Astrocyte (in vitro differentiated cells and primary cell): ENCODE measurements around the gene MUC6. TPM values are rescaled to one million over a fixed set of nuclear protein-coding genes. Genes with fewer than 3 reads are reported as not detected.

ENCODE experiments used
- DNase-seq: peaks from one replicate; pipeline ENCODE4 v3.0.0-alpha.2; 2010; ENCODE audit warnings: low read depth
- FAIRE-seq: peaks from 2 replicates; lab custom pipeline; 2011; peaks lifted over from hg19 to GRCh38; lab: Jason Lieb, UNC
- H2AFZ ChIP-seq: 2 replicates; pipeline ENCODE4 v1.6.0; 2012; ENCODE audit warnings: low read depth, low read length, inconsistent platforms
- H3K27ac ChIP-seq: 2 replicates; pipeline ENCODE4 v1.5.1; 2011; ENCODE audit warnings: low read depth, low read length, inconsistent platforms
- H3K27me3 ChIP-seq: 2 replicates; pipeline ENCODE4 v1.6.0; 2011; ENCODE audit warnings: low read length, inconsistent platforms; ENCODE audit not compliant: insufficient read depth
- H3K36me3 ChIP-seq: 2 replicates; pipeline ENCODE4 v1.5.1; 2011; ENCODE audit warnings: low read length, inconsistent platforms; ENCODE audit not compliant: insufficient read depth
- H3K4me1 ChIP-seq: 2 replicates; pipeline ENCODE4 v1.5.1; 2011; ENCODE audit warnings: low read length, inconsistent platforms; ENCODE audit not compliant: insufficient read depth
- H3K4me2 ChIP-seq: 2 replicates; pipeline ENCODE4 v1.6.0; 2012; ENCODE audit warnings: low read length, inconsistent platforms
- H3K4me3 ChIP-seq: 2 replicates; pipeline ENCODE4 v1.5.1; 2011; ENCODE audit warnings: low read depth, mild to moderate bottlenecking, low read length, inconsistent platforms; ENCODE audit not compliant: insufficient read depth
- H3K79me2 ChIP-seq: 2 replicates; pipeline ENCODE4 v1.6.0; 2012; ENCODE audit warnings: mild to moderate bottlenecking, low read length, inconsistent platforms; ENCODE audit not compliant: insufficient read depth
- H3K9ac ChIP-seq: 2 replicates; pipeline ENCODE4 v1.6.0; 2012; ENCODE audit warnings: mild to moderate bottlenecking, low read length, inconsistent platforms
- H3K9me3 ChIP-seq: 2 replicates; pipeline ENCODE4 v1.5.1; 2012; ENCODE audit warnings: low read depth, mild to moderate bottlenecking, low read length, inconsistent platforms; ENCODE audit not compliant: insufficient read depth
- H4K20me1 ChIP-seq: 2 replicates; pipeline ENCODE4 v1.6.0; 2012; ENCODE audit warnings: low read length, inconsistent platforms; ENCODE audit not compliant: insufficient read depth
- H3K27ac Mint-ChIP-seq: one replicate; pipeline ENCODE4 v1.8.0; 2021; ENCODE audit warnings: mild to moderate bottlenecking, mixed read lengths; ENCODE audit not compliant: unreplicated experiment
- H3K27me3 Mint-ChIP-seq: one replicate; pipeline ENCODE4 v1.8.0; 2021; ENCODE audit warnings: low read depth, mixed read lengths; ENCODE audit not compliant: unreplicated experiment
- H3K36me3 Mint-ChIP-seq: one replicate; pipeline ENCODE4 v1.8.0; 2021; ENCODE audit warnings: low read depth, mixed read lengths; ENCODE audit not compliant: unreplicated experiment
- H3K4me1 Mint-ChIP-seq: one replicate; pipeline ENCODE4 v1.8.0; 2021; ENCODE audit warnings: low read depth, mixed read lengths; ENCODE audit not compliant: unreplicated experiment
- H3K4me3 Mint-ChIP-seq: one replicate; pipeline ENCODE4 v1.8.0; 2021; ENCODE audit warnings: mild to moderate bottlenecking, moderate library complexity, mixed read lengths; ENCODE audit not compliant: unreplicated experiment
- H3K9me3 Mint-ChIP-seq: one replicate; pipeline ENCODE4 v1.8.0; 2021; ENCODE audit warnings: mild to moderate bottlenecking, mixed read lengths; ENCODE audit not compliant: unreplicated experiment
- CTCF ChIP-seq: IDR thresholded peaks from 2 replicates; pipeline ENCODE4 v1.5.1; 2011; ENCODE audit warnings: low read depth, mild to moderate bottlenecking, inconsistent platforms, low read length, moderate library complexity; ENCODE audit not compliant: insufficient read depth
- EZH2 ChIP-seq: IDR thresholded peaks from 2 replicates; pipeline ENCODE4 v1.6.1; 2012; ENCODE audit warnings: mild to moderate bottlenecking, low read length, inconsistent platforms; ENCODE audit not compliant: insufficient read depth
- total RNA-seq: library from RNA; stranded (reverse); gene quantifications from 2 replicates; pipeline ENCODE4 v1.2.1, GENCODE V29; 2021

Gene MUC6
- total RNA-seq, 1 donor from 2014 or later = not detected

- Mint-ChIP-seq H3K4me1 (no peaks in the 10 kb centered on the region), H3K4me3 (no peak overlapping the region), H3K27me3 (peaks cover 4% of the 10 kb centered on the region), H3K36me3 (peaks cover 2% of the 10 kb centered on the region), H3K9me3 (no peaks in the 10 kb centered on the region), H3K27ac (no peak overlapping the region)
- H4K20me1 ChIP-seq = peaks cover 6% of the 10 kb centered on the region
- TF ChIP-seq EZH2 (no peak), CTCF (no peak)
- DNase-seq (no peak), FAIRE-seq (no peak)
- H3K36me3 ChIP-seq = no peaks in the 10 kb centered on the region
- no peaks in the 10 kb centered on the region for H3K79me2 ChIP-seq
- H3K4me3 ChIP-seq = no peak overlapping the region
- H3K9ac ChIP-seq = no peak overlapping the region
- no peak overlapping the region for H2AFZ ChIP-seq
- no peaks in the 10 kb centered on the region for H3K4me1 ChIP-seq
- H3K27me3 ChIP-seq = no peaks in the 10 kb centered on the region
- no peak overlapping the region for H3K27ac ChIP-seq
- no peak overlapping the region for H3K4me2 ChIP-seq
- no peaks in the 10 kb centered on the region for H3K9me3 ChIP-seq
These were observed 8.3 kb downstream of the MUC6 start for GRCh38 chr11:1028291-1028540.

GRCh38 chr11:1027483-1028290 lies 8.8 kb downstream of the MUC6 start:
- no peak overlapping the region for H3K4me2 ChIP-seq
- no peak overlapping the region for H3K4me3 ChIP-seq
- DNase-seq = no peak
- H3K9ac ChIP-seq = no peak overlapping the region
- H2AFZ ChIP-seq = no peak overlapping the region
- no peaks in the 10 kb centered on the region for H3K79me2 ChIP-seq
- H4K20me1 ChIP-seq = peaks cover 12% of the 10 kb centered on the region
- H3K27ac ChIP-seq = no peak overlapping the region
- H3K9me3 ChIP-seq = no peaks in the 10 kb centered on the region
- TF ChIP-seq CTCF (no peak), EZH2 (no peak)
- FAIRE-seq = no peak
- H3K4me1 Mint-ChIP-seq = no peaks in the 10 kb centered on the region
- no peaks in the 10 kb centered on the region for H3K27me3 ChIP-seq
- H3K36me3 Mint-ChIP-seq = peaks cover 2% of the 10 kb centered on the region
- no peaks in the 10 kb centered on the region for H3K9me3 Mint-ChIP-seq
- no peaks in the 10 kb centered on the region for H3K4me1 ChIP-seq
- H3K27ac Mint-ChIP-seq = no peak overlapping the region
- peaks cover 4% of the 10 kb centered on the region for H3K27me3 Mint-ChIP-seq
- no peaks in the 10 kb centered on the region for H3K36me3 ChIP-seq
- no peak overlapping the region for H3K4me3 Mint-ChIP-seq

- H3K27ac Mint-ChIP-seq = no peak overlapping the region
- Histone ChIP-seq H4K20me1 (peaks cover 12% of the 10 kb centered on the region), H3K27ac (no peak overlapping the region), H3K9ac (no peak overlapping the region), H3K27me3 (no peaks in the 10 kb centered on the region), H3K9me3 (no peaks in the 10 kb centered on the region), H2AFZ (no peak overlapping the region), H3K36me3 (no peaks in the 10 kb centered on the region), H3K79me2 (no peaks in the 10 kb centered on the region), H3K4me1 (no peaks in the 10 kb centered on the region), H3K4me2 (no peak overlapping the region), H3K4me3 (no peak overlapping the region)
- H3K36me3 Mint-ChIP-seq = no peaks in the 10 kb centered on the region
- FAIRE-seq = no peak
- H3K4me3 Mint-ChIP-seq = no peak overlapping the region
- DNase-seq = no peak
- H3K9me3 Mint-ChIP-seq = no peaks in the 10 kb centered on the region
- no peaks in the 10 kb centered on the region for H3K27me3 Mint-ChIP-seq
- H3K4me1 Mint-ChIP-seq = no peaks in the 10 kb centered on the region
- no peak for TF ChIP-seq EZH2
- TF ChIP-seq CTCF = no peak
These were observed 9.7 kb downstream of the MUC6 start for GRCh38 chr11:1026641-1027482.
